Stimulated activated naive B cell treated with anti-CD40 and anti-IgM and Interleukin-4, amounts not matched to agents 10 μg/mL and 1 μg/mL and 100 μg/mL, for 72 hours (primary cell): Measurements from ENCODE around the gene PDZRN3.
A peak's percentile ranks its signal among the peaks of the same experiment; 100 is the strongest.

Experiments used
- ATAC-seq, 2 donors: fragments of 150-1000 bp; cut with Tn5 transposase; replicated peaks; 2 replicates each; pipeline ENCODE4 v1.10.0; 2021; ENCODE audit warnings: moderate library complexity in 1 of 2
- DNase-seq: peaks from one replicate; pipeline ENCODE4 v3.0.0; 2021
- H3K27ac Mint-ChIP-seq: one replicate; pipeline ENCODE4 v1.8.0; 2022; ENCODE audit warnings: mild to moderate bottlenecking, mixed read lengths
- H3K27me3 Mint-ChIP-seq, 2 donors: one replicate each; pipeline ENCODE4 v1.8.0; 2022; ENCODE audit warnings: mixed read lengths in 2 of 2
- H3K36me3 Mint-ChIP-seq, 2 donors: one replicate each; pipeline ENCODE4 v1.8.0; 2022; ENCODE audit warnings: mixed read lengths in 2 of 2, mild to moderate bottlenecking in 1 of 2
- H3K4me1 Mint-ChIP-seq, 2 donors: one replicate each; pipeline ENCODE4 v1.8.0; 2022; ENCODE audit warnings: mixed read lengths in 2 of 2, mild to moderate bottlenecking in 1 of 2
- H3K4me3 Mint-ChIP-seq, 2 donors: one replicate each; pipeline ENCODE4 v1.8.0; 2022; ENCODE audit warnings: mild to moderate bottlenecking in 2 of 2, mixed read lengths in 2 of 2, moderate library complexity in 1 of 2
- H3K9me3 Mint-ChIP-seq, 2 donors: one replicate each; pipeline ENCODE4 v1.8.0; 2022; ENCODE audit warnings: mixed read lengths in 2 of 2, mild to moderate bottlenecking in 1 of 2

PDZRN3 gene

DNA sequence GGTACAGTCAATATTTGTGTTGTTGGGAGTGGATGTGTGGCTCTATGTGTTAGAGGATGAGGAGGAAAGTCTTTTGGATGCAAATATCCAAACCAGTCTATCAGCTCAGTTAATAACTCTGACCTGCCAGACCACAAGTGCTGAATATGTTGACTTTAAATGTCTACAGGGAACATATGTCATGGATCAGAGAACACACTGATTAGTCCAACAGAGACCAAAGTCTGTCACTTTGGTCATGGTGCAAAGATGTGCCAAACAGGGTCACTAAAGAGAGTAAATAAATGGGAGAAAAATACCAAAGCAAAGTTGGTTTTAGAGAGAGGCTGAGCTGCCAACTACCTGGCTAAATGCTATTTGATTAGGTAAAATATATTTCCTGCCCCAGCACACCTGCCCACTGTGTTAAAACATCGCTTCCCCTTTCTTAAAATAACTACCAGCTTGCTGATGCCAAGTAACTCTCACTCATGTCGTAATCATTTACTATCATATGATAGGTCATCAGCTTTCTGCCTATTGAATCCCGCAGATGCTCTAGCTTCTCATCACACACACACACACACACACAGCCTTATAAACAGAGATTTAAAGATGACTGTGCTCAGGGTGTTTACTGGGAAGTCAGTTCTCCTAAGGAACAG is 173.3 kb downstream of the PDZRN3 start:
- Mint-ChIP-seq H3K9me3 (no peaks in the 10 kb centered on the region), H3K36me3 (no peaks in the 10 kb centered on the region), H3K27me3 (no peaks in the 10 kb centered on the region), H3K27ac (no peak overlapping the region), H3K4me3 (no peak overlapping the region), H3K4me1 (peaks cover 10 to 16% of the 10 kb centered on the region in 2 donors)
- ATAC-seq (peak; percentile 73 to 77), DNase-seq (no peak)

DNA sequence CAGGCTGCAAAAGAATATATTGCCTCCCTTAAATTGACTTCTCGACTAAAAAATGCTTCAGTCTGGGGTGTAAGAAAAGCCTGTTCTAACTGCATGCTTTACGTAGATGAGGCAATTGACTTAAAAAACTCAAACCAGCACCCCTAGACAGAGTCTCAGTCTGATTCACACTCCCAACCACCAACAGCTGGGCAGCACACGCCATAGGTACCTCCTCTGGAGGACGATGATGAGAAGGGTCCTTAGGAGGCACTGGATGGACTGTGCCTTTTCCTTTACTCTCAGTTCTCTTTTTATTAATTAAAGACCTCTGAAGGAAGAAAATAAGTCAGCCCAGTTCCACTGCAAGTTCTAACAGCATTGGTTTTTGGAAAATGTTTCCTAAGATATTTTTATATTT is 175.0 kb downstream of the PDZRN3 start:
- H3K27me3 Mint-ChIP-seq = peaks cover 0 to 6% of the 10 kb centered on the region in 2 donors
- no peak for DNase-seq

DNA sequence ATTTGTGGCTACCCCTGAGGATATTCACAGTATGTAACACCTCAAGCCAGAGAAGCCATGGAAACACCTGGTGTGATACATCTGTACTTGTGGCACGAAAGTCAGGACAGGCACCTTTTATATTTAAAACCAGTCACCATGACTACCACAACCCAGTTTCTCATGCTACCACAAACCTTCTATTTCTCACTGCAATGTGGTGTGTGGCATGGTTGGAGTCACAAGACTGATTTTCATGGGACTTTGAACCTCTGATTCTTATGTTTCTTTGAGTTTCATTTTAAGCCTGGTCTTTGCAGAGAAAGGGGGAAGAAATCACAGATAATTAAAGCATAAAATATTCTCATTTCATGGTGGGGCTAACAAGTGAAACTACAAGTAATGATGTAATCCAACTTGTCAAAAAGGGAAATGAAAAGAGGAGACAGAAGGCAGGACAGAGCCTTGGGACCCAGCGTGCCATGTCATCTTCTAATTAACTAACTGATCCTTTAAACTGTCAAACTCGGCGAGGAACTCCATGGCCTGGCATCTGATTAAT is 175.9 kb downstream of the PDZRN3 start:
- peaks cover 4 to 15% of the 10 kb centered on the region in 2 donors for H3K27me3 Mint-ChIP-seq
- H3K4me1 Mint-ChIP-seq = peaks cover 10 to 16% of the 10 kb centered on the region in 2 donors

More for the DNA sequence above, 175.0 kb downstream of the PDZRN3 start:
- H3K36me3 Mint-ChIP-seq = no peaks in the 10 kb centered on the region
- no peak for ATAC-seq
- H3K27ac Mint-ChIP-seq = no peak overlapping the region
- no peaks in the 10 kb centered on the region for H3K9me3 Mint-ChIP-seq
- peaks cover 10 to 16% of the 10 kb centered on the region in 2 donors for H3K4me1 Mint-ChIP-seq
- H3K4me3 Mint-ChIP-seq = no peak overlapping the region

DNA sequence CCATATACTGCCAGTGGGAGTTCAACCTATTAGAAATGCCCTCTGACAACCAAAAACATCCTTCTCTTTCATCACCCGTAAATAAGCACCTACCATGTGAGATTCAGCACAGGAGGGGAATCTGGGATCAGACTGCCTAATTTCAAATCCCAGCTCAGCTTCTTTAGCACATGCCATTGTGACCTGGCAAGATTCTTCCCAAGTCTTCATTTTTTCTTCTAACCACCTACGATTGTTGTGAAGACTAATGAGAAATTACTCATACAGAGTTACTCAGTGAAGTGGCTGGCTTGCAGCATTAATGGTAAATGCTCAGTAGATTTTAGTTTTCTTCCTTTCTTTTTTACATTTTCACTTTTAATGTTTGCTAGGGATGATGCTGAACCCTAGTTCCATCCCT is 176.7 kb downstream of the PDZRN3 start:
- Mint-ChIP-seq H3K9me3 (no peaks in the 10 kb centered on the region), H3K4me3 (no peak overlapping the region), H3K27ac (no peak overlapping the region), H3K36me3 (no peaks in the 10 kb centered on the region), H3K4me1 (peaks cover 10 to 16% of the 10 kb centered on the region in 2 donors), H3K27me3 (peaks cover 5 to 16% of the 10 kb centered on the region in 2 donors)
- ATAC-seq (no peak), DNase-seq (no peak)

More for the DNA sequence above, 175.9 kb downstream of the PDZRN3 start:
- Mint-ChIP-seq H3K9me3 (no peaks in the 10 kb centered on the region), H3K27ac (no peak overlapping the region), H3K36me3 (no peaks in the 10 kb centered on the region), H3K4me3 (no peak overlapping the region)
- ATAC-seq = peak; percentile 77 to 82
- peak; percentile 11 for DNase-seq

DNA sequence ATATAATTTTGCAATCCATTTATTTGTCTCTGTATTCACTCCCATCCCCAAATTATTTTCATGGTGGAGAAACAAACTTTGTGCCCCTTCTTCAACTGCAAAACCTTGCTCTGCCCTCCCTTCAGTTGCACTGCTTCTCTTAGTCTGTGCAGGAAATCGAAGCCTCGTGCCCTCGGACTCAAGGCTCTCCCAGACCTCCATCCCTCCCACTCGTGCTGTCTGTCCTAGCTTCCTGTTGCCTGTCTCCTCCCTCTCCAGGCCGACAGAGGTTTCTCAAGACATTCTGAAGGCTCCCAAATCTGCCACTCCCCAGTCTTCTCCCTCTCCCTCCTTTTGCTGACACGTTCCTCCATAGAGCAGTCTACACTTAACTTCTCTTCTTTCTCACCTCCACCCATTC is 177.6 kb downstream of the PDZRN3 start:
- no peak for ATAC-seq
- no peaks in the 10 kb centered on the region for H3K36me3 Mint-ChIP-seq
- no peaks in the 10 kb centered on the region for H3K9me3 Mint-ChIP-seq

DNA sequence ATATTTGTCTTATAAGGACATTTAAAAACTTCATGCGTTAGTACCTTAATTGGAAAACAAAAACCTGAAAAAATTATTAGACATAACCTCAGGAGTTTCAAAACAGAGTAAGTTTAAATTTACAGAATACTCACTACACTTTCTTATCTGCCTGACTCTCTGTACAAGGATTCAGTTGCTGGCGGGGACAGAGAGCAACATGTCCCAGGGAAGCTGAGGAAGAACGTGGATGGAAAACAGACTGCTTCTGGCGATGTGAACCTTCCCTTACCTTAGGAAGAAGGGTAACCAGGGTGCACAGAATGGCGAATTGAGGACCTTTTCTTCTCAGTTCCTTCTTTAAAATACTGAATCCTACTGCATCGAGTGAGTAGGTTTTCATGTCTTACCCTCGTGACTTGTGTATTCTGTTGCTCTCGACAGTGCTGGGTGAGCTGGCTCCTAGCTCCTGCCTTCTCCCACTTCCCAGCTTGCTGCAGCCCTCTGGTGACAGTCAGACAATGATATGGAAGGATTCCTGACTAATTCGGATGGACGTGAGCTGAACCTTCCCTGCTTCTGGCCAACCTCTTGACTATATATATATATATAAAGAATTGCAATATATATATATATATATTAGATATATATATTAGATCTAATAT is 178.2 kb downstream of the PDZRN3 start:
- Mint-ChIP-seq H3K4me1 (peaks cover 7 to 8% of the 10 kb centered on the region in 2 donors), H3K9me3 (no peaks in the 10 kb centered on the region), H3K27ac (no peak overlapping the region), H3K27me3 (peaks cover 5 to 20% of the 10 kb centered on the region in 2 donors), H3K4me3 (no peak overlapping the region), H3K36me3 (no peaks in the 10 kb centered on the region)
- DNase-seq (no peak), ATAC-seq (no peak)

More for the DNA sequence above, 177.6 kb downstream of the PDZRN3 start:
- peaks cover 10 to 14% of the 10 kb centered on the region in 2 donors for H3K4me1 Mint-ChIP-seq
- DNase-seq = no peak
- peaks cover 5 to 17% of the 10 kb centered on the region in 2 donors for H3K27me3 Mint-ChIP-seq
- H3K4me3 Mint-ChIP-seq = no peak overlapping the region
- no peak overlapping the region for H3K27ac Mint-ChIP-seq

DNA sequence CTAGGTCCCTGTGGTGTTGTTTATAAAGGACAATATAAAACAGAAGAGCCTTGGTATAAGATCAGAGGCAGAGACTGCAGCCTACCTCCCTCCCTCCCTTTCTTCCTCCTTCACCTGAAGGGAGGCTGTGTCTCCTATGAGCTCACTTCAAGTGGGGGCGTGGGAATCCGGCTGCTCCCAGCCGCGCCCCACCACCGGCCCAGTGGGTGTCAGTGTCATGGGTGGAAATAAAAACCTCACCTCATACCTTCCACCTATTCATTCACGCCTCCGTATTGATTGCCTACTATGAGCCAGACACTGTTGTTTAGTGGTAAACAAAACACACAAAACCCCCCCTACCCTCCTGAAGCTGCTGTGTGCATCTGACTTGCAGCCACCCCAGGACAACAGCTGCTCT is 181.9 kb downstream of the PDZRN3 start:
- H3K27ac Mint-ChIP-seq = no peak overlapping the region
- DNase-seq = no peak

DNA sequence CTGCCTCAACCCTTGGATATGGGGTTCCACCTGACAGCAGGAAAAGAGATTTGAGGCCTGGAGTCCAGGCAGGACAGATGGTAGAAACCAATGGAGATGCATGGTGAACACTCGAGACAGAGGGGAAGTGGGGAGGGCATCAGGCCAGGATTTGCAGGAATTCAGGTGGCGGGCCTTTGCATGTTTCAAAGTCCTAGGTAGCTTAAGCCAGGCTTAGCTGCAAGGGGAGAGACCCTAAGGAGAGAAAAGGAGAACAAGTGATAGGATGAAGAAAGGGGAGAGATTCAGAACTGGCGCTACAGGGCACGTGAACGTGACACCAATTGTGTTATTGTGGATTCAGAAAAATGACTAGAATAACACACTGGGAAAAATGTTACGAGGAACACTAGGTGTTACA is 182.6 kb downstream of the PDZRN3 start:
- Mint-ChIP-seq H3K27ac (no peak overlapping the region), H3K4me1 (no peaks in the 10 kb centered on the region), H3K9me3 (no peaks in the 10 kb centered on the region), H3K36me3 (no peaks in the 10 kb centered on the region), H3K27me3 (peaks cover 5 to 20% of the 10 kb centered on the region in 2 donors), H3K4me3 (no peak overlapping the region)
- DNase-seq = no peak
- ATAC-seq = no peak

More for the DNA sequence above, 181.9 kb downstream of the PDZRN3 start:
- no peaks in the 10 kb centered on the region for H3K4me1 Mint-ChIP-seq
- no peaks in the 10 kb centered on the region for H3K9me3 Mint-ChIP-seq
- H3K4me3 Mint-ChIP-seq = no peak overlapping the region
- no peaks in the 10 kb centered on the region for H3K36me3 Mint-ChIP-seq
- no peak for ATAC-seq
- peaks cover 5 to 20% of the 10 kb centered on the region in 2 donors for H3K27me3 Mint-ChIP-seq

DNA sequence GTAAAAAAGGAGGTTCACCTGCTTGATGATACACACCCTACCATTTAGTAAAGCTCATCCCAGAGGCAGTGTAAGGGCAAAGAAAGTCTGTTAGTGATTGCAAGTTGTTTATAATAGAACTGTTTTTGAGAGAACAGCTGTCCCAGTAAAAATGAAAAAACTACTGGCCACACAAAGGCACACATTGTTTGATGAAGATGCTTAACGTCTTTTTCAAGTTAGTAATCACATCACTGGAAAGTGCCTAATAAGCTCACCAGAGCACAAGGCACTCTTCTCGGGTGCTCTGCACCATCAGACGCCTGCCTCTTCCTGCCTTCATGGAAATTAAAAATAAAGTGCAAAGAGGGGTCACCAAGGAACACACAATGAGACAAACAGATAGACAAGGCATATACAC is 186.9 kb downstream of the PDZRN3 start:
- Mint-ChIP-seq H3K4me3 (no peak overlapping the region), H3K4me1 (no peaks in the 10 kb centered on the region), H3K9me3 (no peaks in the 10 kb centered on the region), H3K27ac (no peak overlapping the region), H3K36me3 (no peaks in the 10 kb centered on the region), H3K27me3 (peaks cover 11 to 12% of the 10 kb centered on the region in 2 donors)
- DNase-seq = no peak
- no peak for ATAC-seq

DNA sequence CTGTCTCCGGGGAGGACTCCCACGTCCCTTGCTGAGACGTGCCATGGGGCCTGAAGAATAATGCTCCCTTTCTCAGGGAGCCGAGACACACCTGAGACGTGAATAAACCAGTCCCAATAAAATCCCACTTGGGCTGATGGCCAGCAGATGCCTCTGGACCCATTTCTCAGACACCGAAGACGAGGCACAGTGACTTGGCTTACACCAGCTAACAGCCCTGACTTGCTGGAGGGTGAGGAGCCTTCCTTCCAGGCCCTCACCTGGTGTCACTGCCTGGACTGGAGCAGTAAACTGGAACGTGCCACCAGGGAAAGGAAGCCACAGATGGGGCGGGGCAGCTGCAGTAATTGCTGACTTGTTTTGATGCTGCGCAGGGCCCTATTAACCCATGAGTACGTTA is 189.7 kb downstream of the PDZRN3 start:
- Mint-ChIP-seq H3K9me3 (no peaks in the 10 kb centered on the region), H3K27ac (no peak overlapping the region), H3K36me3 (no peaks in the 10 kb centered on the region), H3K27me3 (peaks cover 7 to 12% of the 10 kb centered on the region in 2 donors), H3K4me1 (no peaks in the 10 kb centered on the region), H3K4me3 (no peak overlapping the region)
- no peak for DNase-seq
- ATAC-seq = no peak

DNA sequence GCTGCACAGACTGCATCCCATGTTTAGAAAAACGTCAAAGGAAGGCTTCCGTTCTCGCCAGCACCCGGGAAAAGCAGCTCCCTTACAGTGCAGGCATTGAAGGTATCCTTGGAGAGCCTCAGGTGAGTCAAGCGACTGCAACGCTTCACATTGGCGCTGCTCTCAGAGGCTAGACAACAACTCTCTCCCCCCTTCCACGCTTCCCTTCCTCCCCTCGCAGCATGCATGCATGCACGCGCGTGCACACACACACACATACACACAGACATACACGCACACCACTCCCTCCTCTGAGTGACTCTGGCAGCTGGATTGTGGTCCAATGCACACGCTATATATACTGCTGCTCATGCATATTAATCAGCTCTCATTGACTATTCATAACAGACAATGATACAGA is 191.1 kb downstream of the PDZRN3 start:
- DNase-seq = no peak
- Mint-ChIP-seq H3K4me1 (no peaks in the 10 kb centered on the region), H3K27ac (no peak overlapping the region), H3K36me3 (no peaks in the 10 kb centered on the region), H3K27me3 (peaks cover 7 to 12% of the 10 kb centered on the region in 2 donors), H3K4me3 (no peak overlapping the region), H3K9me3 (no peaks in the 10 kb centered on the region)
- ATAC-seq = no peak

DNA sequence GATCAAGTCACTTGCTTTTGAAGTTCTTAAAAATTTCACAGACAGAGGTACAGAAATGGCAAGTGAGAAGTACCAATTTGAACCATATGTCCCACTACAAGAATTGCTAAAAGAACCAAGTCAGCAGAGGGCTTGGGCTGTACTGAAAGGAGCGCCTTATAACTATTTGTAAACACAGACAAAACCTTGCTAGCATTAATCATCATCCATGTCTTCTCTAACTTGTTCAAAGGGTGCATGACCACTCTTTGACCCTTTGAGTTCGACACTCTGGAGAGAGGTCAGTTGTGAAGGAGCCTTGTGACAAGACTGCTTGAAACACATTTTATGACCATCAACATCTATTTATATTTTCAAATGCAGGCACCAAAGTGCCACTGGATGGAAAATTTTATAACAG is 191.7 kb downstream of the PDZRN3 start:
- no peaks in the 10 kb centered on the region for H3K4me1 Mint-ChIP-seq
- DNase-seq (no peak), ATAC-seq (no peak)
- H3K36me3 Mint-ChIP-seq = no peaks in the 10 kb centered on the region
- H3K4me3 Mint-ChIP-seq = no peak overlapping the region
- H3K9me3 Mint-ChIP-seq = no peaks in the 10 kb centered on the region
- H3K27ac Mint-ChIP-seq = no peak overlapping the region
- peaks cover 7 to 12% of the 10 kb centered on the region in 2 donors for H3K27me3 Mint-ChIP-seq

DNA sequence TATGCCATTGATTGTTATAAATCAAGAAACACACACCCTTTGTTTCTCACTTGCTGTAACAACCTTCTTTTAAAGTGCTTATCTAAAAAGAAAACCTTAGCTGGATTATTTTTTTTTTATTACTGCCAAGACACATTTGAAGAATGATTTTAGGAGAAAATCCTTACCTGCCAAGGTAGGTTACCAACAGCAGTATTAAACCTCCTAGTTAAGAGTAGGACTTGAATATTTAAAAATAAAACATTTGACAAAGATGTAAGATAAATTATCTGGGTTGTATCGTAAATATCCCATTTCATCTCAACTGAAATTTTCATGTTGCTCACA is 192.1 kb downstream of the PDZRN3 start:
- ATAC-seq (no peak), DNase-seq (no peak)
- no peaks in the 10 kb centered on the region for H3K4me1 Mint-ChIP-seq
- H3K36me3 Mint-ChIP-seq = no peaks in the 10 kb centered on the region
- H3K4me3 Mint-ChIP-seq = no peak overlapping the region
- H3K9me3 Mint-ChIP-seq = no peaks in the 10 kb centered on the region
- H3K27ac Mint-ChIP-seq = no peak overlapping the region
- H3K27me3 Mint-ChIP-seq = peaks cover 7 to 12% of the 10 kb centered on the region in 2 donors

DNA sequence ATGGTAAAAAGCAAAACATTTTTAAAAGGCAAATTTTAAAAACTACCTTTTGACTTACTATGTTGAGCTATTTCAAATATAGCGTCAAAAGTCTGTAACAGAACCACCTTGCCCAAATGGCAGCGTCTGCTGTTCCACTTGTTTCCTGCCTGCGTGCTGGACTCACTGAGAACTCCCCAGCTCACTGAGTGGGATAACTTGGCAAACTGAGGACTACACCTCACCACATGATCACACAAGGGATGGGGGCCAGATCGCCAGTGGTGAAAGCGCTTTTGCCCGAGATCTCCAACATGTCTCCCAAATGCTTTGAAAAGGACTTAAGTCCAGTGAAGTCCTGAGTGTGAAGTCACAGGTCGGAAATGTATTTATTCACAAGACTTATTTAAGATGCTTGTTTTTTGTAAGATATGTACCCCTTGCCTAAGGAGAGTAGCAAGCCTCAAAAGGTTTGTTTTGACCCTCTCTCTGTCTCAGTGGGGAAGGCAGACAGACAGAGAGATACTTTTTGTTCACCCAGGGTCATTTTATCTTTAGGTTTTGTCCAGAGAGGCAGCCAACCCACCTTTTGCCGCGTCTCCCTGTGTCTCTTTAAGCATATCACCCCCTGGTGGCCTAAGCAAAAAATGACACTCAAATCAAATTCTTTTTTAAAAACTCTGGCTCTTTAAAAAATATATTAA is 192.6 kb downstream of the PDZRN3 start:
- Mint-ChIP-seq H3K36me3 (no peaks in the 10 kb centered on the region), H3K9me3 (no peaks in the 10 kb centered on the region), H3K27ac (no peak overlapping the region), H3K4me3 (no peak overlapping the region), H3K4me1 (no peaks in the 10 kb centered on the region), H3K27me3 (peaks cover 7 to 12% of the 10 kb centered on the region in 2 donors)
- ATAC-seq (no peak), DNase-seq (no peak)
